Mucosa of rectum (tissue), 2 donors: ENCODE measurements around the gene CAPN12.
A peak's percentile ranks its signal among the peaks of the same experiment; 100 is the strongest.
"Not testable (repeated sequence)": the region's sequence is repeated elsewhere in the genome, so short reads cannot be mapped to it uniquely, and the experiment has no call there.

Experiments used
- H3K27ac ChIP-seq, 2 donors: one replicate each; pipeline ENCODE4 v1.7.0; 2013; ENCODE audit warnings: inconsistent platforms in 2 of 2, low read depth in 2 of 2, low read length in 2 of 2
- H3K27me3 ChIP-seq, 2 donors: one replicate each; pipeline ENCODE4 v1.7.0; 2013; ENCODE audit warnings: low read length in 2 of 2; ENCODE audit not compliant: control insufficient read depth in 2 of 2, insufficient read depth in 2 of 2
- H3K36me3 ChIP-seq, 2 donors: one replicate each; pipeline ENCODE4 v1.7.0; 2013; ENCODE audit warnings: low read length in 2 of 2; ENCODE audit not compliant: control insufficient read depth in 2 of 2, insufficient read depth in 2 of 2
- H3K4me1 ChIP-seq, 2 donors: one replicate each; pipeline ENCODE4 v1.7.0; 2013; ENCODE audit warnings: low read length in 2 of 2, mild to moderate bottlenecking in 1 of 2; ENCODE audit not compliant: control insufficient read depth in 2 of 2, insufficient read depth in 2 of 2
- H3K4me3 ChIP-seq, 2 donors: one replicate each; pipeline ENCODE4 v1.7.0; 2013; ENCODE audit warnings: low read length in 2 of 2
- H3K9ac ChIP-seq, 2 donors: one replicate each; pipeline ENCODE4 v1.7.0; 2013; ENCODE audit warnings: low read length in 2 of 2, low read depth in 1 of 2, mild to moderate bottlenecking in 1 of 2
- H3K9me3 ChIP-seq, 2 donors: one replicate each; pipeline ENCODE4 v1.7.0; 2013; ENCODE audit warnings: low read length in 2 of 2; ENCODE audit not compliant: control insufficient read depth in 2 of 2
- donor health status: healthy.
- donor health status: Normal muscosa, but diverticular disease.

Gene CAPN12, protein sequence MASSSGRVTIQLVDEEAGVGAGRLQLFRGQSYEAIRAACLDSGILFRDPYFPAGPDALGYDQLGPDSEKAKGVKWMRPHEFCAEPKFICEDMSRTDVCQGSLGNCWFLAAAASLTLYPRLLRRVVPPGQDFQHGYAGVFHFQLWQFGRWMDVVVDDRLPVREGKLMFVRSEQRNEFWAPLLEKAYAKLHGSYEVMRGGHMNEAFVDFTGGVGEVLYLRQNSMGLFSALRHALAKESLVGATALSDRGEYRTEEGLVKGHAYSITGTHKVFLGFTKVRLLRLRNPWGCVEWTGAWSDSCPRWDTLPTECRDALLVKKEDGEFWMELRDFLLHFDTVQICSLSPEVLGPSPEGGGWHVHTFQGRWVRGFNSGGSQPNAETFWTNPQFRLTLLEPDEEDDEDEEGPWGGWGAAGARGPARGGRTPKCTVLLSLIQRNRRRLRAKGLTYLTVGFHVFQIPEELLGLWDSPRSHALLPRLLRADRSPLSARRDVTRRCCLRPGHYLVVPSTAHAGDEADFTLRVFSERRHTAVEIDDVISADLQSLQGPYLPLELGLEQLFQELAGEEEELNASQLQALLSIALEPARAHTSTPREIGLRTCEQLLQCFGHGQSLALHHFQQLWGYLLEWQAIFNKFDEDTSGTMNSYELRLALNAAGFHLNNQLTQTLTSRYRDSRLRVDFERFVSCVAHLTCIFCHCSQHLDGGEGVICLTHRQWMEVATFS

DNA sequence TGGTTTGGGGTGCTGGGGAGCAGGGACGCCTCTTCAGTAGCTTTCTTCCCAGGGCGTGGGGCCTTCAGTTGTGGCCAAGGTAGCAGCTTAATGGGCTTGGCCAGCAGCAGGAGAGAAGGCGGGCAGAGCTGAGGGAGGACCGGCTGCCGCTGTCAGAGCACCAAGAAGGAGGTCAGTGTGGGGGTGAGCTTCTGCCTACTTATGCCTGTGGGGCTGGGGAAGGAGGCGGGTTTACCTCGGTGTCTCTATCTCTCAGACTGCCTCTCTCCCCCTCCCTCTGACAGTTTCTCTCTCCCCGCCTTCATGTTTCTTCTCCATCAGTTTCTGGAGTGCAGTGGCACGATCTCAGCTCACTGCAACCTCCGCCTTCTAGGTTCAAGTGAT is at the start of gene CAPN12:
CAPN12 (minus strand) TSS at position 177 of the 384 bp plus-strand sequence. CDS start 309 bp downstream, outside the sequence.
- no peak within 1 kb of the TSS for H3K27ac ChIP-seq
- no peak within 1 kb of the TSS for H3K9ac ChIP-seq
- H3K27me3 ChIP-seq, result no peaks in the 10 kb centered on the region
- H3K4me1 ChIP-seq, result no peaks in the 10 kb centered on the region
- H3K36me3 ChIP-seq, result no peaks in the 10 kb centered on the region
- H3K4me3 ChIP-seq, result no peak within 1 kb of the TSS
- H3K9me3 ChIP-seq, result no peaks in the 10 kb centered on the region

DNA sequence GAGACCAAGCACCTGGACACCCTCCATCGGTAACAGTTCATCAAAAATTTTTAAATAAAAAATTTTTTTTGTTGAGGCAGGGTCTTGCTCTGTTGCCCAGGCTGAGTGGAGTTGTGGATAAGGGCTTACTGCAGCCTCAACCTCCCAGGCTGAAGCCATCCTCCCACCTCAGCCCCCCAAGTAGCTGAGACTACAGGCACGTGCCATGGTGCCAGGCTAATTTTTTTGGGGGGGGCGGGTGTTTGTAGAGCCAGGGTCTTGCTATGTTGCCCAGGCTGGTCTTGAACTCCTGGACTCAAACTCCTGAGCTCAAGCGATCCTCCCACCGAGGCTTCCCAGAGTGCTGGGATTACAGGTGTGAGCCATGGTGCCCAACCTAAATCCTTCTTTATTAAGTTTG is 49.4 kb upstream of the CAPN12 start:
- H3K4me3 ChIP-seq, result no peak overlapping the region
- no peaks in the 10 kb centered on the region for H3K9me3 ChIP-seq
- no peak overlapping the region for H3K9ac ChIP-seq
- peaks cover 3 to 6% of the 10 kb centered on the region in 2 donors for H3K4me1 ChIP-seq
- no peaks in the 10 kb centered on the region for H3K36me3 ChIP-seq
- no peak overlapping the region for H3K27ac ChIP-seq
- H3K27me3 ChIP-seq, result no peaks in the 10 kb centered on the region

DNA sequence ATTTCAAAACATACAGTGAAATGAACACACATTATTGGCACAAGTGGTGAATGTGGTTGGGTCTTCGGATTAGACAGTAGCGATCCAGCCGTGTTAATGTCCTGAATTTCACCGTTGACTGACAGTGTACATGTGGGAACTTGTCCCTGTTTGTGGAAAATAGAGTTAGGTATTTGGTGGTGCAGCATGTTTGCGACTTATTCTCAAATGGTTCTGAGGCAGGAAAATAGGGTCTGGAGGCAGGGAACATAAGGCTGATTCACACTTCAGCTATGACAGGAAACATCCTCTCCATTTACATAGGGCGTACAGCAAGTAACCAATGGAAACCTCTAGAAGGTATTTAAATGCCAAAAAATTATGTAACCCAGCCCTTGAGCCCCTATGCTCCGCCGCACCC is 48.9 kb upstream of the CAPN12 start:
- Histone ChIP-seq H3K9ac (no peak overlapping the region), H3K9me3 (no peaks in the 10 kb centered on the region), H3K4me3 (no peak overlapping the region), H3K27me3 (no peaks in the 10 kb centered on the region), H3K36me3 (no peaks in the 10 kb centered on the region), H3K4me1 (peaks cover 3 to 6% of the 10 kb centered on the region in 2 donors), H3K27ac (no peak overlapping the region)

DNA sequence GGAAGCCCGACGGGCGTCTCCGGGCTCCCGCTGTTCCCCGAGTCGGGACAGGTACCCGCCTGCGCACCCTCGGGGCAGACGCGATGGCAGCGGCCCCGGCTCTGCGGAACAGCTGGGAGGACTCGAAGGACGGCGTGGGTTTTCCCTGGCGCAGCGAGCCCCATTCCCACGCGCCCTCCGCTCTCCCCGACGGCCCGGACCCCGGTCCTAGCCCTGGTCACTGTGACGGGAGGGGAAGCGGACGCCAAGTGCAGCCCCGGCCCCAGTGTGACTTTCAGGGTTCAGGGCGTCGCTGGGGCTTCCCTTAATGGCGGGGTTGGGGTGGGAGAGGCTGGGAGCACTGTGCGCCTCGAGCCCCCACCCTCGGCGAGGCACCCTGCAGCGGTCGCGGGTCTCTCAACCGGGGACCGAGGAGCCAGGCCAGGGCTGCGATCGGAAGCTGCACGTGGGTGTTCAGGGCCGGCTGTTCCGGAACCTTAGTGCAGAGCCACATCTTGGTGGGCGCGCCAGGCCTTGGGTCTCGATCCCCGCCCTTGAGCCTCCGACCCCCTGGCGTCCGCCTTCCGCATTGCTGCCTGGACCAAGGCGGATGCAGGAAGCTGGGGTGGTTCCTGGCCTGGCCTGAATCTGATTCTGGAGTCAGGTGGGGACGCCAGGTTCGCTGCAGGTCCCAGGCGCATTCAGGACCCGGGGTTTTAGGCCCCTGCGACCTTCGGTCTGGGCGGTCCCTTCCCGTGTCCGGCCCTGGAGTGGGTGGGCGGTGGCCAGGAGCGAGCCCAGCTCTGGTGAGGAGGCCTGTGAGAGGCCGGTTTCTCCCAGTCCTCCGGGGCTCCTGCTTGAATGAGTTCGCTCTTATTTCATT is 48.2 kb upstream of the CAPN12 start:
- no peaks in the 10 kb centered on the region for H3K9me3 ChIP-seq
- H3K4me3 ChIP-seq, result peak overlapping the region; percentile 28 to 52
- peak overlapping the region; percentile 14 to 37 for H3K9ac ChIP-seq
- H3K36me3 ChIP-seq, result no peaks in the 10 kb centered on the region
- no peaks in the 10 kb centered on the region for H3K27me3 ChIP-seq
- H3K4me1 ChIP-seq, result peaks cover 3 to 6% of the 10 kb centered on the region in 2 donors
- H3K27ac ChIP-seq, result peak overlapping the region in 1 of 2 donors; percentile 10

DNA sequence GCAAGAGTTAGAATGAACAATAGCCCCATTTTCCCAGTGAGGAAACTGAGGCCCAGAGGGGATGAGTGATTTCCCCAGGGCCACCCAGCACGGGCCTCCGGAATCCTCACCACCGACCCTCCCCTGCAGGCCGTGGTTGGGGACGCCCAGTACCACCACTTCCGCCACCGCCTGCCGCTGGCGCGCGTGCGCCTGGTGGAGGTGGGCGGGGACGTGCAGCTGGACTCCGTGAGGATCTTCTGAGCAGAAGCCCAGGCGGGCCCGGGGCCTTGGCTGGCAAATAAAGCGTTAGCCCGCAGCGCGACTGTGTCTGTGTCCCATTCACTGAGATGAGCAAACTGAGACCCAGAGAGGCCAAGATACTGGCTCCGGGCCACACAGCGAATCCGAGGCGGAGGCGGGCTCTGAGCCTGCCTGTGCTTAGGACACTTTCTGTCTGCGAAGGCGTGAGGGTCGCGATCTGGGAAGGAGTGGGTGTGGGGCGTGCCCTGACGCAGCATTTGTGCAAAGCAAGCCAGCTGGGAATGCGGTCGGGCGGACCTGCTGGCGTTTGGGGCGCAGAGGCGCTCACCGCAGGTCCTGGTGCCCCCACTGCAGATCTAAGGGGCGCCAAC is 47.3 kb upstream of the CAPN12 start:
- H3K4me3 ChIP-seq, result peak overlapping the region in 1 of 2 donors; percentile 50
- not testable (repeated sequence) for H3K27ac ChIP-seq, H3K4me1 ChIP-seq, H3K9ac ChIP-seq, H3K27me3 ChIP-seq, H3K9me3 ChIP-seq, H3K36me3 ChIP-seq

DNA sequence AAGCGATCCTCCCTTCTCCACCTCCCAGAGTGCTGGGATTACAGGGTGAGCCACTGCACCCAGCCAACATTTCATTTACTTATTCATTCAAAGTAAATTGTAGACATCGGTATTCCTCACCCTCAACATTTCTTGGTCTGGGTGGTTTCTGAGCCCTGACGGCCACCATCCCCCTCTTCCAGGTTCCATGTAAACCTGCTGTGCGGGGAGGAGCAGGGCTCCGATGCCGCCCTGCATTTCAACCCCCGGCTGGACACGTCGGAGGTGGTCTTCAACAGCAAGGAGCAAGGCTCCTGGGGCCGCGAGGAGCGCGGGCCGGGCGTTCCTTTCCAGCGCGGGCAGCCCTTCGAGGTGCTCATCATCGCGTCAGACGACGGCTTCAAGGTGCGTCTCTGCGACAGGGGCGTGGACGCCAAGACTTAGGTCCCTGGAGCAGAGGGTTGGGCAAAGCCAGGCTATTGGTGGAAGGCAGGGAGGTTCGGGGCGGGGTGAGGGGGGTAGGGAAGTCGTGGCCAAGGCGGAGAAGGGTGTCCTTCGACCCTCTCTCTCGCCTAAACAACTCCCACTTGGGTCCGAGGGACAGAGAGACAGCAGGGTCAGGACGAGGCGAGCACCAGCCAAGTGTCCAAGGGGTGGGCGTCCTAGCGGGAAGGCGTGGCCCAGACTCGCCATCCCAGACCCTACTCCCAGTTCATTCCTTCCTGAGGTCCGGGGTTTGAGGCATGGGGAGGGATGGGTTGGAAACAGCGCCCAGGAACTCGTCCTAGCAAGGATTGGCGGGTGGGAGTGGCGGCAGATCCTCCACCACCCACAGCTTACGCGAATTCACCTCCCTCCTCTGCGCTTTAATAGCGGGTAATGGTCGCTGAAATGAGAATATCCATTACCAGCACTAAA is 46.5 kb upstream of the CAPN12 start:
- H3K36me3 ChIP-seq, H3K27me3 ChIP-seq, H3K4me1 ChIP-seq, H3K9me3 ChIP-seq, H3K27ac ChIP-seq, H3K9ac ChIP-seq: not testable (repeated sequence)
- peak overlapping the region in 1 of 2 donors; percentile 50 for H3K4me3 ChIP-seq

DNA sequence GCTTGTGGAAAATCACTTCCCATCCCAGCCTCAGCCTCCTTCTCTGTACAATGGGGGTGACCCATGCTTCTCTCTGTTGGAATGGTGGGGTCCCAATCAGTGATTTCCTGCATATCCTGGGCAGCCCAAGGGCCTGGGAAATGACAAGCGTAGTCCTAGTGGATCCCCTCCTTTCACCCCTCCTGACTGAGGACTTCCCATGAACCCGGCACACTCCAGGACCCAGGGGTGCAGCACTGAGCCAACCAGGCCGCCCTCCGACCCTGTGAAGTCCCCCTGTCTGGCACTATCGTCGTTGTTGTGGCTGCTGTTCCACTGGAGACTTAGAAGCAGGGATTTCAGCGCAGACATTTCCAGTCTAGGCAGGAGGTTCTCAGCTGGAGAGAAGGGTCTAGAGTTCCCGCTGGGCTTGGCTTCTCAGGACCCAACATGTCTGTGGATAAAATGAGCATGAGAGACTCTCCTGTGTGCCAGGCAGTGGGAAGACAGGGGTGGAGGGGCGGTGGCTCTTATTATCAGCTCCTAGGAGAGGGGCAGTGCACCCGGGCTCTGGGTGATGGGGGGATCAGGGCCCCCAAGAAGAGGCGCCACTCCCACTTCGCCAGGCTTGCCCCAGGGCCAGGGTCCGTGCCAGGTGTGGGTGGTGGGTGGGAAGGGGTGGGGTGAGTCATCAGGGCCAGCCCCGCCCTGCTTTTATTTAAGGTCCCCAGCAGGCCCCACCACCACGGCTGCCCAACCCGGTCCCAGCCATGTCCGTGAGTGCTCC is 44.4 kb upstream of the CAPN12 start, which contains the start of gene LGALS7B:
LGALS7B (plus strand) TSS at position 723 of the 766 bp plus-strand sequence; CDS start at position 750, 27 bp downstream.
- no peak within 1 kb of the TSS for H3K4me3 ChIP-seq

DNA sequence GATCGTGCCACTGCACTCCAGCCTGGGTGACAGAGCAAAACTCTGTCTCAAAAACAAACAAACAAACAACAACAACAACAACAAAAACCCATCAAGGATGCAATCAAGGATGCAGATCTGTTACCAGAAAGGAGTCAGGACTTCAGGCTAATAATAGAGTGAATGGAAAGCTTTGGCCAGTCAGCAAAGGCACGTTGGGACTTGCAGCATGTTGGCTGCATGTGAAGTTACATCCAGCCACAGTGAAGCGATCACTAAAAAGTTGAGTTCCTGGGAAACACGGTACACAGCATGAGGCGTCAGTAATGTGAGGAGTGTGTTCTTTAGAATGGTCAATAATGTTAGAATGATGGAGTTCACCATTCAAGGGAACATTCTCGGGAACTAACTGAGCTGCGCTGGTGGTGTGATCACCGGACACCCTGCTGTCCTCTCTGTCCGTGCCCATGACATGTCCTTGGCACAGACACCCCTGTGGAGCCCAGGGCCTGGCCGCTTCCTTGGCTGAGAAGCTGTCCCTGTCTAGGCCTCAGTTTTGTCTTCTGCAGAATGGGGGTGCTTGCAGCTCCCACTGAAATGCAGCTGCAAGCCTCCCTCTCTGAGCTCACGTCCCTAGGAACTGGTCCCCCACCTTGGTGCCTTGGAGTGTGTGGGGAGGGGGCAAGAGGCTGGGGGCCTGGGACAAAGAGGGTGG is 42.4 kb upstream of the CAPN12 start:
- no peaks in the 10 kb centered on the region for H3K4me1 ChIP-seq
- H3K4me3 ChIP-seq, result no peak overlapping the region
- no peak overlapping the region for H3K27ac ChIP-seq
- H3K9ac ChIP-seq, result no peak overlapping the region
- H3K9me3 ChIP-seq, result no peaks in the 10 kb centered on the region
- no peaks in the 10 kb centered on the region for H3K36me3 ChIP-seq
- H3K27me3 ChIP-seq, result no peaks in the 10 kb centered on the region

More for the DNA sequence above, 44.4 kb upstream of the CAPN12 start, which contains the start of gene LGALS7B:
- Histone ChIP-seq H3K4me1 (peaks cover 3 to 6% of the 10 kb centered on the region in 2 donors), H3K27ac (no peak within 1 kb of the TSS), H3K27me3 (no peaks in the 10 kb centered on the region), H3K9me3 (no peaks in the 10 kb centered on the region), H3K9ac (no peak within 1 kb of the TSS), H3K36me3 (no peaks in the 10 kb centered on the region)
